Activated CD4-positive, alpha-beta memory T cell treated with anti-CD3 and anti-CD28 coated beads, Interleukin-2, amount 10 ng/mL, durations not matched to agents 7 days and 5 days (primary cell): ENCODE measurements around the gene ST3GAL5. TPM values are rescaled to one million over a fixed set of nuclear protein-coding genes. Genes with fewer than 3 reads are reported as not detected.

Experiments used
- CTCF ChIA-PET: fragments of 350-600 bp; sonication (Branson Sonifier 250); formaldehyde crosslinking; loops from one replicate; lab custom pipeline; 2021; ENCODE audit warnings: antibody characterized with exemption, inconsistent platforms; lab: Charles Lee
- POLR2A ChIA-PET: fragments of 350-600 bp; sonication (Branson Sonifier 250); formaldehyde crosslinking; loops from one replicate; lab custom pipeline; 2021; ENCODE audit warnings: antibody characterized with exemption; lab: Charles Lee
- DNase-seq: peaks from one replicate; pipeline ENCODE4 v3.0.0-alpha.2; 2020
- H3K27ac Mint-ChIP-seq: one replicate; pipeline ENCODE4 v1.8.0; 2021; ENCODE audit warnings: mild to moderate bottlenecking, mixed read lengths
- H3K27me3 Mint-ChIP-seq: one replicate; pipeline ENCODE4 v1.8.0; 2021; ENCODE audit warnings: mixed read lengths
- H3K36me3 Mint-ChIP-seq: one replicate; pipeline ENCODE4 v1.8.0; 2021; ENCODE audit warnings: low read depth, mixed read lengths
- H3K4me1 Mint-ChIP-seq: one replicate; pipeline ENCODE4 v1.8.0; 2021; ENCODE audit warnings: mixed read lengths
- H3K4me3 Mint-ChIP-seq: one replicate; pipeline ENCODE4 v1.8.0; 2021; ENCODE audit warnings: mild to moderate bottlenecking, mixed read lengths
- H3K9me3 Mint-ChIP-seq: one replicate; pipeline ENCODE4 v1.8.0; 2021; ENCODE audit warnings: mixed read lengths
- total RNA-seq, 2 experiments: library from RNA; stranded (reverse); gene quantifications; one replicate each; pipeline ENCODE4 v1.2.3, GENCODE V29; 2021

The ST3GAL5 gene
- total RNA-seq, 2 experiments from 2014 or later, result 58.3 to 67.1 TPM

- H3K27me3 Mint-ChIP-seq, result peaks cover 2% of the 10 kb centered on the region
- DNase-seq, result no peak
- ChIA-PET POLR2A (no interaction called here), CTCF (no interaction called here)
- no peaks in the 10 kb centered on the region for H3K36me3 Mint-ChIP-seq
- no peak overlapping the region for H3K27ac Mint-ChIP-seq
- H3K4me1 Mint-ChIP-seq, result peaks cover 19% of the 10 kb centered on the region
- H3K9me3 Mint-ChIP-seq, result no peaks in the 10 kb centered on the region
- no peak overlapping the region for H3K4me3 Mint-ChIP-seq
These were observed 38.3 kb upstream of the ST3GAL5 start for GRCh38 chr2:85926931-85927661.

GRCh38 chr2:85926526-85926925, 37.7 kb upstream of the ST3GAL5 start:
- DNase-seq, result no peak
- CTCF ChIA-PET, result no interaction called here
- Mint-ChIP-seq H3K4me1 (peaks cover 17% of the 10 kb centered on the region), H3K4me3 (no peak overlapping the region), H3K36me3 (no peaks in the 10 kb centered on the region), H3K27me3 (peaks cover 2% of the 10 kb centered on the region), H3K27ac (no peak overlapping the region), H3K9me3 (no peaks in the 10 kb centered on the region)
- POLR2A ChIA-PET, result no interaction called here

DNA sequence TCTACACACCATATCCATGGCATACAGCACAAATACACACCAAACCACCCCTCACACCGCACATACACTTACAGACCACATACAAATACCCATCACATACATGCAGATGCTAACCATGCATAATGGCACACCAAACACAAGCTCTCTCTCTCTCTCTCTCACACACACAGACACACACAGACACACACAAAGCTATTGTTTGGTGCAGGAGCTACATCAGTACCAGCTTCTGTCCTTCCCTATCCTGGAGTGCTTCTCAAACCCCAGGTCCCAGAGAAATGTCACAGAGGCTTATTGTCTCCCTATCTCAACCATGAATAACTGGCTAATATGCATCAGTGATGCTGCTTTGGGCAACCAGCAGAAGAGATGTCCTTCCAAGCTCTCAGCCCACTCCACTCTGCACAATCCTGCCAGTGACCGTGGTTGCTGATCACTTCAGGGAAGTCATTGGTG, 36.5 kb upstream of the ST3GAL5 start:
- Mint-ChIP-seq H3K27me3 (peaks cover under 1% of the 10 kb centered on the region), H3K27ac (no peak overlapping the region), H3K9me3 (no peaks in the 10 kb centered on the region), H3K4me3 (no peak overlapping the region), H3K36me3 (no peaks in the 10 kb centered on the region), H3K4me1 (peaks cover 18% of the 10 kb centered on the region)
- ChIA-PET POLR2A (interaction anchor here (1.3 kb wide), 1 partner anchor 14 kb away, joined by 5 read pairs; no protein-coding TSS in a partner anchor), CTCF (interaction anchor here (0.7 kb wide), 1 partner anchor 26 kb away, joined by 3 read pairs; no protein-coding TSS in a partner anchor)
- no peak for DNase-seq

- Mint-ChIP-seq H3K27me3 (peaks cover 2% of the 10 kb centered on the region), H3K27ac (no peak overlapping the region), H3K36me3 (no peaks in the 10 kb centered on the region), H3K4me3 (no peak overlapping the region), H3K4me1 (peaks cover 18% of the 10 kb centered on the region), H3K9me3 (no peaks in the 10 kb centered on the region)
- ChIA-PET CTCF (interaction anchor here (0.7 to 1.3 kb wide), 2 partner anchors 25 to 97 kb away, joined by 3 read pairs; no protein-coding TSS in a partner anchor), POLR2A (interaction anchor here (1.3 kb wide), 1 partner anchor 15 kb away, joined by 5 read pairs; no protein-coding TSS in a partner anchor)
- no peak for DNase-seq
These were observed 35.7 kb upstream of the ST3GAL5 start for GRCh38 chr2:85924522-85924921.

DNA sequence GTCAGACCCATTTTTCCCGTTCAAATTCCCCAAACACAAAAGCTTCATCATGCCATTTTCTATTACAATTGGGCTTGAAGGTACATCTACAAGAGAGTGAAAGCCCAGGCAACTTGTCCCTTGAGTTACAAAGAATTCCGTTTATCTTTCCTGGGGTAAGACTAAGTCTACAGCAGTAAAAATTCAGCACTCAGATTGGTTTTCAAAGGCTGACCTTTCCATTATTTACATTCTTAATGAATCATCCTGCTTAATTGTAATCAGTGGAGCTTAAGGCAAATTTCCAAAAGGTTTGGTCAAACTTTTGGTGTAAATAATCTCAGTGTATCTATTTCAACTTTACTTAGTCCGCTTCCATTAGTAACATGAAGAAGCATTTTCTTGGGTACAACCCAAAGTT, 33.4 kb upstream of the ST3GAL5 start:
- peaks cover 13% of the 10 kb centered on the region for H3K4me1 Mint-ChIP-seq
- ChIA-PET POLR2A (interaction anchor here (1.1 kb wide), 1 partner anchor 13 kb away, joined by 3 read pairs; no protein-coding TSS in a partner anchor), CTCF (interaction anchor here (1.8 to 2.3 kb wide), 2 partner anchors 33 to 94 kb away, joined by 4 to 6 read pairs; no protein-coding TSS in a partner anchor)

GRCh38 chr2:85921659-85922058, 32.9 kb upstream of the ST3GAL5 start:
- DNase-seq, result no peak
- Mint-ChIP-seq H3K9me3 (no peaks in the 10 kb centered on the region), H3K27me3 (peaks cover 4% of the 10 kb centered on the region), H3K4me1 (peaks cover 13% of the 10 kb centered on the region), H3K36me3 (no peaks in the 10 kb centered on the region), H3K4me3 (no peak overlapping the region), H3K27ac (no peak overlapping the region)
- POLR2A ChIA-PET, result interaction anchor here (0.7 to 1.3 kb wide), 3 partner anchors 13 to 21 kb away, joined by 3 read pairs; no protein-coding TSS in a partner anchor
- CTCF ChIA-PET, result interaction anchor here (1.8 to 2.3 kb wide), 2 partner anchors 32 to 94 kb away, joined by 4 to 6 read pairs; no protein-coding TSS in a partner anchor

More for the DNA sequence above, 33.4 kb upstream of the ST3GAL5 start:
- Mint-ChIP-seq H3K4me3 (no peak overlapping the region), H3K27me3 (peaks cover 4% of the 10 kb centered on the region), H3K36me3 (no peaks in the 10 kb centered on the region), H3K27ac (no peak overlapping the region), H3K9me3 (no peaks in the 10 kb centered on the region)
- DNase-seq, result no peak

DNA sequence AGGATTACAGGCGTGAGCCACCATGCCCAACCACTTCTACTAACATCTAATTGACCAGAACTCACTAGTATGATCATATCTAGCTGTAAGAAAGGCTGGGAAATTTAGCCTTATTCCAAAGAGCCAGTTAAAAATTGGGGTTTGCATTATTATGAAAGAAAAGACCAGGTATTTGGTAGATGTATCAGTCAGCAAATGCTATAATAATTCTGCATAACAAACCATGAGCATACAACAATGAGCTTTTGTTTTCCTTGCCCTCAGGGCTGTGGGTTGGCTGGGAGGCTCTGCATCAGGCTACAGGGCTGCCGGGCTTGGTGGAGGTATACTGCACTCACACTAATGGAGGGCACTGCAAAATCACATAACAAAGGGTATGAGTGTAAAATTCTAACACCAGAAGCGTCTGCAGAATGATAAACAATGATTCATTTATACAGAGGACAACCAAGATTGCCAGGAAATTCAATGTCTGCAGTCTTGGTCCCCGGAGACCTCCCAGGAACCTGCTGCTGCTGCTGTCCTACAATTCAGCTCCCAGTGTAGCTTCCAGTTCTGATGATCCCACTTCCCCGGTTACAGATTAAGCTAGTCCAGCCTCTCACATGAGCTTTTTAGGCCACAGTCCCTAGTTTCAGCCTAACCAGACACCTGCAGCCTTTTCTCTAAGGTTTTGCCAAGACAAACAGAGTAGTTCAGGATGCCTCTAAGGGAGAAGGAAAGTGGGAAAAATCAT, 32.2 kb upstream of the ST3GAL5 start:
- no peak overlapping the region for H3K4me3 Mint-ChIP-seq
- peaks cover 13% of the 10 kb centered on the region for H3K4me1 Mint-ChIP-seq
- ChIA-PET POLR2A (interaction anchor here (0.7 to 1.3 kb wide), 2 partner anchors 18 to 21 kb away, joined by 3 read pairs; no protein-coding TSS in a partner anchor), CTCF (interaction anchor here (1.8 to 2.3 kb wide), 2 partner anchors 31 to 93 kb away, joined by 4 to 6 read pairs; no protein-coding TSS in a partner anchor)
- DNase-seq, result no peak
- H3K36me3 Mint-ChIP-seq, result no peaks in the 10 kb centered on the region
- peaks cover 4% of the 10 kb centered on the region for H3K27me3 Mint-ChIP-seq
- no peak overlapping the region for H3K27ac Mint-ChIP-seq
- no peaks in the 10 kb centered on the region for H3K9me3 Mint-ChIP-seq

DNA sequence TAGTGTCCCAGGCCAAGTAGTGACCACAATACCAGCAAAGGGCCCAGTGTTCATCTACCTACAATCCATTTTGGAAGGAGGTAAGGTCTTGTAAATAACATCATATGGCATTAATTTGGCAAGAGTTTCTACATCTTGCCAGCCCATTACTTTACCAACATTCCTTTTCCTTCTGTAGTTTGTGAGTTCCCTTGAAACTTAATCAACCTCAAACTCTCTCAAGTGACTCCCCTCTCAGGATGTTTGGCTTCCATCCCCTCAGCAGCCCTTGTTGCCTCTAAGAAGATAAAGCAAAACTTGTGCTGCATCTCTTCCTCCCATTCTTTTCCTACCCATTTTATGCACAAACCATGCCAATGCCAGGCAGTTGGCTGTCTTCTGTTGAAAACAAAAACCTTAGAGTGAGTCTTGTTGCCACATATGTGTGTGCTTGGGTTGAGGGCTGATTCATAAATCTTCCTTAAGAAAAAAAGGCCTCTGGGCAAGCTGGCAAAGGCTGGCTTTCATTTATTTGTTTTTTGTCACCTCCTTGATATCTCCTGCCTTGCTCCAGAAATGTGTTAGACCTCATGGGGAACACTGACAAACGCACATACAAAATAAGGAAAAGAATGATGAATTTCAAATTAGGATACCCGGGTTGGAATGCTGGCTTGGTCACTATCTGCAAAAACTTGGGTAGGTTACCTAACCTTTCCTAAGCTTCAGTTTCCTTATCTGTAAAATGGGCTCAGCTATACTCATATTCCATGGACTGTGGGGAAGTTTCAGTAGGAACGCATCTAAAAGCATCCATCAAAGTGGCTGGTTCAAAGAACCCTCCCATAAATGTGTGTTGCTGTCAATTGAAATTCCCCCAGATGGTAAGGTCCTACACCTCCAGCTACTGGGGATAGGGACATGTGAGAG, 29.4 kb upstream of the ST3GAL5 start:
- H3K4me1 Mint-ChIP-seq, result peaks cover 2% of the 10 kb centered on the region
- CTCF ChIA-PET, result interaction anchor here (0.6 kb wide), 1 partner anchor 258 kb away, joined by 6 read pairs; no protein-coding TSS in a partner anchor

DNA sequence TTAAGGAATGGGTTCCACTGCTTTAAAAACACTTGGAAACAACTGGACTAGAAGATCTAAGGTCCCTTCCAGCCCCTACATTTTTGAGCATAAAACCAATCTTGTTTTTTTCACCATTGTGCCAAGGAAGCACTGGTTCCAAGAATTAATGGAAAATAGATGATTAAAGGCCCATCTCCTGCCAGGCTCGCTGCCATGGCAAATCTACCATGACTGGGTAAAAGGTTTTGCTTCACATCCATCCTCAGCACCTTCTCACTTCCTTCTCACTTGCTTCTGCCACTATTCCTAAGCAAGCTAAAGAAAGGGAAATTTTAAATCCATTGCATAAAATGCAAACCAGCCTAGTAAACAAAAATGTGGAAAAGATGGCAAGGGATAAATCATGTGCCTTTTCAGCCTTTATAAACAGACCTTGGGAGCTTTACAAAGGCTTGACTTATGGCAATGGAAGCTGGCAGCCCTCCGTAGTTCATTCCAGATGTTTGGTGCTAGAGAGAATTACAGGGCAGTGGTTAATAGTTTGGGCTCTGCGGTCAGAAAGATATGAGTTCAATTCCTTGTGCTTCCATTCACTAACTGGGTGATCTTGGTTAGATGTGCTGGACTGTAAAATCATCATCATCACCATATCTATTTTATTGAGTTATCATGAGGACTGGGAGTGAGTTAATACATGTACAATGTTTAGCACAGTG, 27.0 kb upstream of the ST3GAL5 start:
- Mint-ChIP-seq H3K36me3 (no peaks in the 10 kb centered on the region), H3K27me3 (peaks cover 4% of the 10 kb centered on the region), H3K9me3 (no peaks in the 10 kb centered on the region), H3K4me1 (no peaks in the 10 kb centered on the region), H3K4me3 (no peak overlapping the region), H3K27ac (no peak overlapping the region)
- ChIA-PET POLR2A (no interaction called here), CTCF (interaction anchor here (0.9 to 2.1 kb wide), 3 partner anchors 9 to 29 kb away, joined by 3 to 8 read pairs (median 4); partner anchors contain the start of gene ST3GAL5)
- no peak for DNase-seq

More for the DNA sequence above, 29.4 kb upstream of the ST3GAL5 start:
- H3K4me3 Mint-ChIP-seq, result no peak overlapping the region
- POLR2A ChIA-PET, result no interaction called here
- DNase-seq, result no peak
- H3K36me3 Mint-ChIP-seq, result no peaks in the 10 kb centered on the region
- no peak overlapping the region for H3K27ac Mint-ChIP-seq
- H3K27me3 Mint-ChIP-seq, result peaks cover 4% of the 10 kb centered on the region
- H3K9me3 Mint-ChIP-seq, result no peaks in the 10 kb centered on the region

DNA sequence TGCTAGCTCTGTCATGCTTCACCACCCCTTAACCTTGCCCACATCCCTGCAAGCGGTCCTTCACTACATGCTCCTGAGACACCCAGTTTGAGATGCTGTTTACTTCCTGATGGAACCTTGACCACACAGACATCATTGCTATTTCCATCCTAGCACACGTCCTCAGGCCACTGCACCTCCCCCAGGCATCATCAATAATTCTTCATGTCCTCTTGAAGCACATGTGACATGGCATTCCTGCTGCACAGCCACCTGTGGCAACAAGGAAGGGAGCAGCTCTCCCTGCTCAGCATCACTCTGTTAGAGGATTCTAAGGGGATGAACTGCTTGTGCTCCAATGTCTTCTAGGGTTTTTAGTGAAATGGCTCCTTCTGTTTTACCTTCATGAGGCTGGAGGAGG, 26.1 kb upstream of the ST3GAL5 start:
- Mint-ChIP-seq H3K4me1 (no peaks in the 10 kb centered on the region), H3K27ac (no peak overlapping the region), H3K4me3 (no peak overlapping the region), H3K9me3 (no peaks in the 10 kb centered on the region), H3K36me3 (no peaks in the 10 kb centered on the region), H3K27me3 (peaks cover 3% of the 10 kb centered on the region)
- ChIA-PET POLR2A (no interaction called here), CTCF (interaction anchor here (2.1 kb wide), 1 partner anchor 26 kb away, joined by 8 read pairs; the partner anchor contains the start of gene ST3GAL5)
- DNase-seq, result no peak
